K562 (cell line): Measurements from ENCODE around the gene SPTBN4. TPM values are rescaled to one million over a fixed set of nuclear protein-coding genes. Genes with fewer than 3 reads are reported as not detected.
A peak's percentile ranks its signal among the peaks of the same experiment; 100 is the strongest.

ENCODE experiments used
- ATAC-seq: fragments of 200-7000 bp; cut with Tn5 transposase; 3 replicates; pipeline ENCODE4 v1.9.1; 2020; ENCODE audit warnings: moderate library complexity
- BruUV-seq: library from RNA; stranded (reverse); fragments of 400-500 nt; replicated peaks from 2 replicates; lab custom pipeline; 2021; lab: Mats Ljungman, UMichigan
- CTCF ChIA-PET: fragments of 300-600 bp; formaldehyde crosslinking; extraction: SDS; loops from one replicate; lab custom pipeline; 2021; ENCODE audit warnings: low intra/inter-chr PET ratio; lab: Yijun Ruan, JAX
- POLR2A ChIA-PET: fragments of 300-600, 350-650 bp; sonication (Branson Sonifier 250); formaldehyde crosslinking; extraction: SDS; loops from one replicate; lab custom pipeline; 2021; ENCODE audit warnings: antibody characterized with exemption, inconsistent platforms; lab: Yijun Ruan, JAX
- DNase-seq, 4 experiments: peaks; one replicate each; pipeline versions ENCODE4 v3.0.0 to v3.0.0-alpha.2; 2011 to 2018; ENCODE audit warnings: low spot score in 3 of 4, mixed read lengths in 3 of 4; ENCODE audit errors: extremely low read depth in 1 of 4
- FAIRE-seq: peaks from 2 replicates; lab custom pipeline; 2011; peaks lifted over from hg19 to GRCh38; lab: Jason Lieb, UNC
- H2AFZ ChIP-seq: 2 replicates; pipeline ENCODE4 v1.6.0; 2011; ENCODE audit warnings: low read depth, low read length, control low read depth, inconsistent platforms
- H3K27ac ChIP-seq: fragments of 200-600 bp; 3 replicates; pipeline ENCODE4 v1.8.0; 2011; ENCODE audit warnings: low read depth, mild to moderate bottlenecking, control low read depth, inconsistent platforms, low read length, moderate library complexity, mixed read lengths; ENCODE audit errors: extremely low read depth
- H3K27me3 ChIP-seq, 2 experiments: fragments of 300-600 bp in 1 of 2; 2 replicates in 1 of 2; 3 replicates in 1 of 2; pipeline versions ENCODE4 v1.6.0 to v1.8.0; 2011; ENCODE audit warnings: inconsistent platforms in 2 of 2, low read length in 2 of 2, mild to moderate bottlenecking in 1 of 2, mixed read lengths in 1 of 2, moderate library complexity in 1 of 2; ENCODE audit not compliant: control insufficient read depth in 2 of 2, insufficient read depth in 2 of 2
- H3K36me3 ChIP-seq: fragments of 300-600 bp; 3 replicates; pipeline ENCODE4 v1.8.0; 2011; ENCODE audit warnings: mild to moderate bottlenecking, low read length, inconsistent platforms; ENCODE audit not compliant: control insufficient read depth, insufficient read depth
- H3K4me1 ChIP-seq, 2 experiments: fragments of 200-600 bp in 1 of 2; replicated peaks in 1 of 2; 2 replicates in 1 of 2; 3 replicates in 1 of 2; pipeline versions ENCODE4 v1.5.1 to v1.8.0; 2011; ENCODE audit warnings: inconsistent platforms in 2 of 2, low read length in 2 of 2, mild to moderate bottlenecking in 1 of 2, mixed read lengths in 1 of 2, moderate library complexity in 1 of 2; ENCODE audit not compliant: control insufficient read depth in 2 of 2, insufficient read depth in 2 of 2
- H3K4me2 ChIP-seq: 2 replicates; pipeline ENCODE4 v1.6.1; 2011; ENCODE audit warnings: low read length, control low read depth, inconsistent platforms, mixed read lengths; ENCODE audit not compliant: insufficient read depth
- H3K4me3 ChIP-seq: fragments of 200-600 bp; sonication (generic), shearing (Covaris generic); 2 replicates; pipeline ENCODE4 v1.5.1; 2016; ENCODE audit warnings: control low read depth, inconsistent platforms
- H3K79me2 ChIP-seq: fragments of 200-600 bp; 3 replicates; pipeline ENCODE4 v1.8.0; 2011; ENCODE audit warnings: low read length, inconsistent platforms; ENCODE audit not compliant: control insufficient read depth, insufficient read depth
- H3K9ac ChIP-seq, 2 experiments: 2 replicates each; pipeline versions ENCODE4 v1.6.0 to v1.6.1; 2011; ENCODE audit warnings: low read depth in 2 of 2, low read length in 2 of 2, control low read depth in 1 of 2, inconsistent platforms in 1 of 2, mild to moderate bottlenecking in 1 of 2, mixed read lengths in 1 of 2; ENCODE audit not compliant: insufficient read depth in 1 of 2
- H3K9me1 ChIP-seq: one replicate; pipeline ENCODE4 v1.6.0; 2011; ENCODE audit warnings: inconsistent platforms, mild to moderate bottlenecking, low read length, moderate library complexity; ENCODE audit not compliant: control insufficient read depth, insufficient read depth
- H3K9me3 ChIP-seq: replicated peaks from 2 replicates; pipeline ENCODE4 v1.5.1; 2011; ENCODE audit warnings: low read depth, low read length, inconsistent platforms; ENCODE audit not compliant: control insufficient read depth, insufficient read depth
- H4K20me1 ChIP-seq: replicated peaks from 2 replicates; pipeline ENCODE4 v1.6.1; 2011; ENCODE audit warnings: low read length, inconsistent platforms, mixed read lengths; ENCODE audit not compliant: control insufficient read depth, insufficient read depth
- CREM ChIP-seq: IDR thresholded peaks from 2 replicates; pipeline ENCODE4 v1.6.1; 2014; ENCODE audit warnings: antibody characterized with exemption, low read depth
- EGR1 ChIP-seq: fragments of 450-650 bp; conservative IDR thresholded peaks from 2 replicates; pipeline ENCODE4 v1.6.1; 2017; ENCODE audit warnings: mild to moderate bottlenecking
- NONO ChIP-seq, 2 experiments: fragments of 200-400 bp in 1 of 2; fragments of 450-650 bp in 1 of 2; formaldehyde crosslinking in 1 of 2; IDR thresholded peaks; 2 replicates each; pipeline ENCODE4 v1.6.1; 2017; ENCODE audit warnings: low read depth in 2 of 2, mild to moderate bottlenecking in 2 of 2, moderate library complexity in 2 of 2, low read length in 1 of 2
- NR1H2 ChIP-seq: sonication (generic); formaldehyde crosslinking; IDR thresholded peaks from 2 replicates; pipeline ENCODE4 v1.4.0; 2020; ENCODE audit warnings: mild to moderate bottlenecking, missing genetic modification reagents
- SUPT5H ChIP-seq: fragments of 450-650 bp; IDR thresholded peaks from 2 replicates; pipeline ENCODE4 v1.6.1; 2016
- WGBS: fragments of 100-300 bp; shearing (Covaris generic); methylation state at CpG from one replicate; pipeline ENCODE4 v1.1.6; 2016; ENCODE audit warnings: low coverage, mixed read lengths; ENCODE audit not compliant: insufficient coverage; ENCODE audit errors: missing lambda C conversion rate; 5-methylcytosine and 5-hydroxymethylcytosine counted together
- in situ Hi-C: fragments of 300-500 bp; cut with MboI; formaldehyde crosslinking; loops from 4 replicates; pipeline ENCODE4 v1.15.0; 2018; ENCODE audit warnings: inconsistent platforms, mixed read lengths
- intact Hi-C: fragments of 100-400 bp; cut with micrococcal nuclease; formaldehyde crosslinking; loops from 2 replicates; pipeline ENCODE4 v1.14.2; 2022
- polyA plus RNA-seq, 8 experiments: library from polyadenylated mRNA; depleted of rRNA in 4 of 8; stranded (reverse) in 5 of 8; unstranded in 3 of 8; fragments of >200 nt; fragmentation: Nextera tagmentation in 2 of 8; fragmentation: Illumina TruSeq in 1 of 8; extraction: Ambion mirVana in 2 of 8; extraction: Trizol in 1 of 8; gene quantifications; 2 replicates each; pipeline versions ENCODE4 v1.2.1 to v1.2.3, GENCODE V29; 2011 to 2014; ENCODE audit warnings: inconsistent platforms in 1 of 8, missing spikeins in 1 of 8
- total RNA-seq, 7 experiments: library from RNA; depleted of rRNA in 6 of 7; stranded (reverse); fragments of >200 nt in 6 of 7; fragmentation: Illumina TruSeq in 2 of 7; extraction: Trizol in 2 of 7; gene quantifications; 2 replicates each; pipeline versions ENCODE4 v1.2.1 to v1.2.3, GENCODE V29; 2011 to 2021; ENCODE audit warnings: low replicate concordance in 1 of 7
- TF ChIP-seq, protein P1 (sequence below): sonication (generic); formaldehyde crosslinking; IDR thresholded peaks from 2 replicates; pipeline ENCODE4 v1.8.0; 2022; ENCODE audit warnings: missing genetic modification reagents, mild to moderate bottlenecking, borderline replicate concordance
- TF ChIP-seq, protein P2 (sequence below): fragments of 450-650 bp; IDR thresholded peaks from 2 replicates; pipeline ENCODE4 v1.6.1; 2016; ENCODE audit warnings: borderline replicate concordance
- TF ChIP-seq, protein P3 (sequence below): sonication (generic); formaldehyde crosslinking; IDR thresholded peaks from 2 replicates; pipeline ENCODE4 v1.8.0; 2022; ENCODE audit warnings: mild to moderate bottlenecking, missing genetic modification reagents

Gene SPTBN4
- total and polyA plus RNA-seq, 9 of the 15 experiments (the other 6 are each of a cell fraction or from before 2014, with no cell fraction given), result 0.01 to 1.5 (median 0.86) TPM

DNA sequence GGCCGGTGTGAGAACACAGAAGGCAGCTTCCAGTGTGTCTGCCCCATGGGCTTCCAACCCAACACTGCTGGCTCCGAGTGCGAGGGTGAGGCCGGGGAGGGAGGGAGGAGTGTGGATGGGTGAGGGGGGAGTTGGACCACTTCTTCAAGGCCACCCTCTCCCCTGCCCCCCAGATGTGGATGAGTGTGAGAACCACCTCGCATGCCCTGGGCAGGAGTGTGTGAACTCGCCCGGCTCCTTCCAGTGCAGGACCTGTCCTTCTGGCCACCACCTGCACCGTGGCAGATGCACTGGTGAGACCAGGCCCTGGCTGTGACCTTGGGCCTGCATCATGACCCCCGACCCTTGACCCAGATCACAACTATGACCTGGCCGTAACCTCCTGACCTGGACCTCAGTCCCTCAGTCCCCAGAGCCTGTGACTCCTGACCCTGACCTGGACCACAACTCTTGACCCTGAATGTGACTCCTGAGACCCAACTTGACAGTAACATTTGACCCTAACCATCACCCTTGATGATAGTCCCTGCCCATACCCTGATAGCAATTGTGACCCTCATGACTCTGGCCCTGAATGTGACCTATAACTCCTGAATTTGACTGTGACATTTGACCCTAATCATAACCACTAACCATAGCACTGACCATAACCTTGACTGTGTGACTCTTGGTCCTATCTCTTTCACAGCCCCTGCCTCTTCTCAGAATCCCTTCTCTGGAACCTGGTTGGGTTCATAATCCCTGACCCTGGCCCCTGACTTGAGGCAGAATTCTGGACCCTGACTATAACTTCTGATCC, 145.3 kb downstream of the SPTBN4 start (continued):
- TF ChIP-seq, protein P1, sequence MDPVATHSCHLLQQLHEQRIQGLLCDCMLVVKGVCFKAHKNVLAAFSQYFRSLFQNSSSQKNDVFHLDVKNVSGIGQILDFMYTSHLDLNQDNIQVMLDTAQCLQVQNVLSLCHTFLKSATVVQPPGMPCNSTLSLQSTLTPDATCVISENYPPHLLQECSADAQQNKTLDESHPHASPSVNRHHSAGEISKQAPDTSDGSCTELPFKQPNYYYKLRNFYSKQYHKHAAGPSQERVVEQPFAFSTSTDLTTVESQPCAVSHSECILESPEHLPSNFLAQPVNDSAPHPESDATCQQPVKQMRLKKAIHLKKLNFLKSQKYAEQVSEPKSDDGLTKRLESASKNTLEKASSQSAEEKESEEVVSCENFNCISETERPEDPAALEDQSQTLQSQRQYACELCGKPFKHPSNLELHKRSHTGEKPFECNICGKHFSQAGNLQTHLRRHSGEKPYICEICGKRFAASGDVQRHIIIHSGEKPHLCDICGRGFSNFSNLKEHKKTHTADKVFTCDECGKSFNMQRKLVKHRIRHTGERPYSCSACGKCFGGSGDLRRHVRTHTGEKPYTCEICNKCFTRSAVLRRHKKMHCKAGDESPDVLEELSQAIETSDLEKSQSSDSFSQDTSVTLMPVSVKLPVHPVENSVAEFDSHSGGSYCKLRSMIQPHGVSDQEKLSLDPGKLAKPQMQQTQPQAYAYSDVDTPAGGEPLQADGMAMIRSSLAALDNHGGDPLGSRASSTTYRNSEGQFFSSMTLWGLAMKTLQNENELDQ (CRISPR knock-in tag), result no peak
- TF ChIP-seq EGR1 (no peak), NONO (IDR thresholded peaks at IDR 0.05; ENCODE audit: low read depth in 2 of 2, low read length in 1 of 2) (no peak)

DNA sequence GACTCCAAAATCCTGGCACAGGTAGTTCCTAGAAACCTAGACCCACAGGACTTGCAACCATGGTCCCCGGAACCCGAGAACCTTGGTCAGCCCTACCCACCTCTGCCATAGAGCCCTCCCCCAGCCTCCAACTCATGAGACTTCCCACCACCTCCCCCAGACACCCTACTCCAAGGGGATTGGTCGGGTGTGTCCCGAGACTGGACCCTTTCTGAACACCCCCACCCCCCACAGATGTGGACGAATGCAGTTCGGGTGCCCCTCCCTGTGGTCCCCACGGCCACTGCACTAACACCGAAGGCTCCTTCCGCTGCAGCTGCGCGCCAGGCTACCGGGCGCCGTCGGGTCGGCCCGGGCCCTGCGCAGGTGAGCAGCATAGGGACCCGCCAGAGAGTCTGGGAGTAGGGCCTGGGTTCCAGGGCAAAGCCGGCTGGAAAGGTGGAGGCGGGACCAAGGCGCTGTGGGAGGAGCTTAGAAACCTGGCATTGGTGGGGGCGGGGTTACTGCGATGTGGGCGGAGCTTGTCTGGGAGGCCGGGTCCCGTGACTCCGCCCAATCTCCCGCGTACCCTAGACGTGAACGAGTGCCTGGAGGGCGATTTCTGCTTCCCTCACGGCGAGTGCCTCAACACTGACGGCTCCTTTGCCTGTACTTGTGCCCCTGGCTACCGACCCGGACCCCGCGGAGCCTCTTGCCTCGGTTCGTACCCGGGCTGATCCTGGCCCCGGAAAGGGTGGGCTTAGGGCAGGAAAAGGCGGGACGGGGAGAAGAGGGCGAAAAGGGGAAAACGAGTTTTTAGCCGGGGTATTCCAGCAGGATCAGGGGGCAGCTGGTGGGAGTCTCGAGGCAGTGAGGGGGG, 146.3 kb downstream of the SPTBN4 start:
- DNase-seq (peak; percentile 84 to 94 (median 89)), ATAC-seq (peak; percentile 60), FAIRE-seq (peak; percentile 94)
- in situ Hi-C loops, result no loop called here
- no peaks in the 10 kb centered on the region for H3K27me3 ChIP-seq
- peak overlapping the region; percentile 71 for H3K27ac ChIP-seq
- H3K79me2 ChIP-seq, result peaks cover 4% of the 10 kb centered on the region; the same call in 2 of the 3 replicates
- peak overlapping the region; percentile 91 for H2AFZ ChIP-seq
- intact Hi-C loops, result no loop called here
- H3K9me3 ChIP-seq, result no peaks in the 10 kb centered on the region
- 23% methylated on average over 49 of the region's 50 CpGs for WGBS
- ChIA-PET CTCF (interaction anchor here (0.9 kb wide), 1 partner anchor 22 kb away, joined by 8 read pairs; no protein-coding TSS in a partner anchor), POLR2A (interaction anchor here (0.5 to 1.6 kb wide), 10 partner anchors 8 to 192 kb away, joined by 3 to 9 read pairs (median 4); partner anchors contain the start of genes LTBP4 and RAB4B)
- 0 out of 2 replicates have a peak, but pooled peaks cover 4% of the 10 kb centered on the region for H4K20me1 ChIP-seq
- H3K36me3 ChIP-seq, result peaks cover 29% of the 10 kb centered on the region; the same call in 2 of the 3 replicates
- H3K4me3 ChIP-seq, result peak overlapping the region; percentile 61
- peaks cover 24 to 74% of the 10 kb centered on the region in 2 experiments for H3K4me1 ChIP-seq
- H3K9me1 ChIP-seq, result no peaks in the 10 kb centered on the region
- no TSS peak for BruUV-seq
- H3K9ac ChIP-seq, result peak overlapping the region; percentile 74 to 94; a peak in 3 of 4 replicates
- peak overlapping the region; percentile 92 for H3K4me2 ChIP-seq
- TF ChIP-seq, protein P2, sequence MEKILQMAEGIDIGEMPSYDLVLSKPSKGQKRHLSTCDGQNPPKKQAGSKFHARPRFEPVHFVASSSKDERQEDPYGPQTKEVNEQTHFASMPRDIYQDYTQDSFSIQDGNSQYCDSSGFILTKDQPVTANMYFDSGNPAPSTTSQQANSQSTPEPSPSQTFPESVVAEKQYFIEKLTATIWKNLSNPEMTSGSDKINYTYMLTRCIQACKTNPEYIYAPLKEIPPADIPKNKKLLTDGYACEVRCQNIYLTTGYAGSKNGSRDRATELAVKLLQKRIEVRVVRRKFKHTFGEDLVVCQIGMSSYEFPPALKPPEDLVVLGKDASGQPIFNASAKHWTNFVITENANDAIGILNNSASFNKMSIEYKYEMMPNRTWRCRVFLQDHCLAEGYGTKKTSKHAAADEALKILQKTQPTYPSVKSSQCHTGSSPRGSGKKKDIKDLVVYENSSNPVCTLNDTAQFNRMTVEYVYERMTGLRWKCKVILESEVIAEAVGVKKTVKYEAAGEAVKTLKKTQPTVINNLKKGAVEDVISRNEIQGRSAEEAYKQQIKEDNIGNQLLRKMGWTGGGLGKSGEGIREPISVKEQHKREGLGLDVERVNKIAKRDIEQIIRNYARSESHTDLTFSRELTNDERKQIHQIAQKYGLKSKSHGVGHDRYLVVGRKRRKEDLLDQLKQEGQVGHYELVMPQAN, result peak; percentile 43; the same call in 1 of the 2 replicates
- TF ChIP-seq CREM, result peak; percentile 43; the same call in 1 of the 2 replicates
- no peak for TF ChIP-seq NR1H2 (CRISPR knock-in tag)
- TF ChIP-seq SUPT5H, result peak; percentile 72
- TF ChIP-seq, protein P3, sequence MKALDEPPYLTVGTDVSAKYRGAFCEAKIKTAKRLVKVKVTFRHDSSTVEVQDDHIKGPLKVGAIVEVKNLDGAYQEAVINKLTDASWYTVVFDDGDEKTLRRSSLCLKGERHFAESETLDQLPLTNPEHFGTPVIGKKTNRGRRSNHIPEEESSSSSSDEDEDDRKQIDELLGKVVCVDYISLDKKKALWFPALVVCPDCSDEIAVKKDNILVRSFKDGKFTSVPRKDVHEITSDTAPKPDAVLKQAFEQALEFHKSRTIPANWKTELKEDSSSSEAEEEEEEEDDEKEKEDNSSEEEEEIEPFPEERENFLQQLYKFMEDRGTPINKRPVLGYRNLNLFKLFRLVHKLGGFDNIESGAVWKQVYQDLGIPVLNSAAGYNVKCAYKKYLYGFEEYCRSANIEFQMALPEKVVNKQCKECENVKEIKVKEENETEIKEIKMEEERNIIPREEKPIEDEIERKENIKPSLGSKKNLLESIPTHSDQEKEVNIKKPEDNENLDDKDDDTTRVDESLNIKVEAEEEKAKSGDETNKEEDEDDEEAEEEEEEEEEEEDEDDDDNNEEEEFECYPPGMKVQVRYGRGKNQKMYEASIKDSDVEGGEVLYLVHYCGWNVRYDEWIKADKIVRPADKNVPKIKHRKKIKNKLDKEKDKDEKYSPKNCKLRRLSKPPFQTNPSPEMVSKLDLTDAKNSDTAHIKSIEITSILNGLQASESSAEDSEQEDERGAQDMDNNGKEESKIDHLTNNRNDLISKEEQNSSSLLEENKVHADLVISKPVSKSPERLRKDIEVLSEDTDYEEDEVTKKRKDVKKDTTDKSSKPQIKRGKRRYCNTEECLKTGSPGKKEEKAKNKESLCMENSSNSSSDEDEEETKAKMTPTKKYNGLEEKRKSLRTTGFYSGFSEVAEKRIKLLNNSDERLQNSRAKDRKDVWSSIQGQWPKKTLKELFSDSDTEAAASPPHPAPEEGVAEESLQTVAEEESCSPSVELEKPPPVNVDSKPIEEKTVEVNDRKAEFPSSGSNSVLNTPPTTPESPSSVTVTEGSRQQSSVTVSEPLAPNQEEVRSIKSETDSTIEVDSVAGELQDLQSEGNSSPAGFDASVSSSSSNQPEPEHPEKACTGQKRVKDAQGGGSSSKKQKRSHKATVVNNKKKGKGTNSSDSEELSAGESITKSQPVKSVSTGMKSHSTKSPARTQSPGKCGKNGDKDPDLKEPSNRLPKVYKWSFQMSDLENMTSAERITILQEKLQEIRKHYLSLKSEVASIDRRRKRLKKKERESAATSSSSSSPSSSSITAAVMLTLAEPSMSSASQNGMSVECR, result no peak
